HTR-8/SVneo (cell line): Measurements from ENCODE around the gene RGPD3.
"Not testable (repeated sequence)": the region's sequence is repeated elsewhere in the genome, so short reads cannot be mapped to it uniquely, and the experiment has no call there.

ENCODE experiments used
- DNase-seq: peaks from one replicate; pipeline ENCODE4 v3.0.0; 2011; ENCODE audit warnings: low spot score, mixed read lengths; ENCODE audit not compliant: insufficient read length
- FAIRE-seq: peaks from 2 replicates; lab custom pipeline; 2011; peaks lifted over from hg19 to GRCh38; lab: Jason Lieb, UNC

Gene RGPD3

DNA sequence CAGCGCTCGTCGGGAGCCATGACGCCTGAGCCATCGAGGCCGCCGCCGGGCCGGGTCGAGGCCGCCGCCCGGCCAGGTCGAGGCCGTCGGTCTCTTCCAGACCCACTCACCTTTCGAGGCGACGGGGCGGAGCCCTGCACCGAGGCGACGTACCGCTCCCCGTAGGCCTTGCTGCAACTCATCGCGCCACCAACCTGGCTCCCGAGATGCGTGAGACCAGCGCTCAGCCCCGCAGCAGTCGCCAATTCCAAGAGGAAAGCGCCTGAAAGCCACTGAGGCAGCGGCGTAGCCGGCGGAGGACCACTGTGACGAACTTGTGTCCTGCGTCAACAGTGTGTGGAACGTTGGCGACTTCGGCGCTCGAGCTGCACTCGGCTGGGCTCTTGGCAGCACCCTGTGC is at the start of gene RGPD3:
Gene RGPD3 (minus strand): TSS at position 307 of the 400 bp plus-strand sequence. CDS start 125 bp downstream, at position 182.
- DNase-seq, FAIRE-seq: not testable (repeated sequence)

DNA sequence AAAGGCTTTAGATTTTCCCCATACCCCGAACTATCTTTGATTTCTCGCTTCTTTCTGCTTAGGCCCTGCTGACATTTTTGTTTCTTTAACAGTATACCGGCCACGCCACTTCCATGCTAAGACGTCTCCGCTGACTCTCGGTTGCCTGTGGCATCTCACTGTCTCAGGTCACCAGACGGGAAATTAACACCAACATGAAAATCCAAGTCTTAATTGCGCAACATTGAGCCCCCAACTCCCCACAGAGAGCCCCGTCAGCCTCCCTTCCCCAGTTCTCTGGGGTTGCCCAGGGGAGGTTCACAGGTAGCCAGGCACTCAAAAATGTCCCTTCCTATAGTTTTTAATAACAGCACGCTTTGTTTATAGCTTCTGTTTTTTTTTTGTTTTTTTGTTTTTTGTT is 49.1 kb upstream of the RGPD3 start:
- DNase-seq (no peak), FAIRE-seq (no peak)

GRCh38 chr2:106516864-106517263 is 48.7 kb upstream of the RGPD3 start:
- FAIRE-seq = no peak
- DNase-seq = no peak

DNA sequence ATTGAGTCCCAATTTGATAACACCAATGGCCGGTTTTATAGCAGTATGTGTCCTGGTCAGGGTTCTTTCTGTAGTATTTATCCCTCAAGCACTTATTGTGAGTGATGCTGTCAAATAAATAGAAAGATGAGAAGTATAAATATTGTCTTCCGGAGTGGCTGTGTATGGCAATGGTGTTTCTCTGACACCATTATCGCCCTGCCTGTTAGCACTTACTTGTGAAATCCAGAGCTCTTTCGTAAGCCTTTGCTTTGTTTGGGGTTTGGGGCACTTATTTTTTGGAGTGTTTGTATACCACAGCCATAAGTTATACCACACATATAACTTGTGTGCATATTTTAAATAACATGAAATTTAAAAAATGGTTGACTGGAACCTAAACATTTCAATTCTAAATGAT is 48.2 kb upstream of the RGPD3 start:
- DNase-seq (no peak), FAIRE-seq (no peak)

DNA sequence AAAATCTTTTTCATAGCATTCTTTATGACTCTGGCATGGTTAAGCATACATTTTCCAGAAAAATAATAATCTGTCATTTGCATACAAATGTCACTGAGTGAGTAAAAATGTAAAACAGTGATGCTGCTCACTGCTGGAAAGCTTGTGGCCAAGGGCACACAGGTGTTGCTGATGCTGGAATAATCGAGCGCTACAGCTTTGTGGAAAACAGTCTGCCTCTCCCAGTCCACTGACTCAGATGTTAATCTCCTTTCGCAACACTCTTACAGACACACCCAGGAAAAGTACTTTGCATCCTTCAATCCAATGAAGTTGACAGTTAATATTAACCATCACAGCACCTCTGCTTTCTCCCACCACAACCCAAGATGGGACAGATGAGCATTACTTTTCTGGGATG is 46.6 kb upstream of the RGPD3 start:
- not testable (repeated sequence) for DNase-seq, FAIRE-seq

- not testable (repeated sequence) for DNase-seq
- peak; percentile 9 for FAIRE-seq
These were observed 45.2 kb upstream of the RGPD3 start for GRCh38 chr2:106513391-106513790.

DNA sequence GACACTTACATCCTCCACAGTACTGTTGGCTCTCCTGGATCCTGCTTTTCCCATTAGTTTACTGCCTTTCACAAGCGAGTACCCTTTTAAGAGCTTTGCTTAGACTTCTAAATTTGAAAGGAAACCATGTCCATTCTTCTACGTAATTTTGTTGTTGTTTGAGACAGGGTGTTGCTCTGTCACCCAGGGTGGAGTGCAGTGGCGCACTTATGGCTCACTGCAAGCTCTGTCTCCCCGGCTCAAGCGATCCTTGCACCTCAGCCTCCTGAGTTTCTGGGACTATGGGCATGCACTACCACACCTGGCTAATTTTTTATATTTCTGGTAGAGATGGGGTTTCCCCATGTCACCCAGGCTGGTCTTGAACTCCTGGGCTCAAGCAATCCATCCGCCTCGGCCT is 43.7 kb upstream of the RGPD3 start:
- FAIRE-seq = peak; percentile 62
- DNase-seq = not testable (repeated sequence)

DNA sequence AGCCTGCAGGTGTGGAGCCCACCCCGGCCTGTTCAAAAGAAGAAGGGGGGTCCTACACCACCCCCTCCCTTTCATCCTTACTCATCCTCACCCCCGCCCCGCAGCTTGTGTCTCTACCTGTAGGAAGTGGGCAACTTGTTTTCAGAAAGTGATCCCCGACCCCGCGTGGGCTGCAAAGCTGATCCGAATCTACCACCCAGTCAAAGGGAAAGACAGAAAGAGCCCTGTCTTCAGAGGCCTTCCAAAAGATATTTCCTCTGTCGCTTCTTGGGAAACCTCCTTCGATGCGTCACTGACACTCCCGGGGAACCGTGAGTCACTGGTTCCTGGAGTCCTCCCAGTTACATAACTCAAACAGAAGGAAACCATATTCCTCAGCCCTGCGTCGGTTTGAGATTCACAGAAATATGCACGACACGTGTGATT is 43.3 kb upstream of the RGPD3 start:
- peak; percentile 89 for FAIRE-seq
- not testable (repeated sequence) for DNase-seq

DNA sequence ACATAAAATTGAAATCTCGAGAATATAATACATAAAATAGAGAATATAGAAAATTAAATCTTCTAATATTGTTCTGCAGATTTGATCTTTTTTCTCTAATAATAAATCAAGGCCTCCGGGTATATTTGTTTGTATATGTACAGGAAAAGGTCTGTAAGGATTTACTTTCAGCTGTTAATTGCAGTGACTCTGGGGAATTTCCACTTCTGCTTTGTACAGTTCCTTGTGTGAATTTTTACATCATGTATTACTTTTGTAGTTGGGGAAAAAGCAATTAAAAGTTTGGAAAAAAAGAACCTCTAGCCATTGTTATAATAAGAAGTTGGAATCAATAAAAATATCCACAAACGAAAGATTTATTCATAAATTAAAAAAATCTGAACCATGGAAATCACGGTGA is 42.6 kb upstream of the RGPD3 start:
- FAIRE-seq = not testable (repeated sequence)

DNA sequence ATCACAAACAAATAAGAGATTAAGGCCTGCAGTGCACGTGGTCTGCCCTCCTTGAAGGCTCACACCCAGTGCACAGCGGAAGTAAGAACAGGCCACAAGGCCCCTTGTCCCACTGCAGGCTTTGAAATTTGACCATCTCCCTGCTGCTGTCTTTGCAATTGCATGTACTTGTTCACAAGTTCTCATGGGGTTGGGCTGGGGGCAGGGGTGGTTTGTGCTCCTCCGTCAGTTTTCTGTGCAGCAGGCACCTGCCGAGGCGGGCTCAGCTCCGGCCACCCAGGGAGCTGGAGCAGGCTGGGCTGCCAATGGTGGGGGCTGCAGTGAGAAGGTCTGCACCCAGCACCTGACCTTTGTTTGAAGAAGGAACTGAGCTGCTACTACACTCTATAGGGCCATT is 41.2 kb upstream of the RGPD3 start:
- FAIRE-seq, DNase-seq: not testable (repeated sequence)

More for the DNA sequence above, 42.6 kb upstream of the RGPD3 start:
- DNase-seq = not testable (repeated sequence)

GRCh38 chr2:106508660-106509373 is 40.6 kb upstream of the RGPD3 start:
- not testable (repeated sequence) for FAIRE-seq, DNase-seq

- FAIRE-seq, DNase-seq: not testable (repeated sequence)
These were observed 37.9 kb upstream of the RGPD3 start for GRCh38 chr2:106506002-106506687.

DNA sequence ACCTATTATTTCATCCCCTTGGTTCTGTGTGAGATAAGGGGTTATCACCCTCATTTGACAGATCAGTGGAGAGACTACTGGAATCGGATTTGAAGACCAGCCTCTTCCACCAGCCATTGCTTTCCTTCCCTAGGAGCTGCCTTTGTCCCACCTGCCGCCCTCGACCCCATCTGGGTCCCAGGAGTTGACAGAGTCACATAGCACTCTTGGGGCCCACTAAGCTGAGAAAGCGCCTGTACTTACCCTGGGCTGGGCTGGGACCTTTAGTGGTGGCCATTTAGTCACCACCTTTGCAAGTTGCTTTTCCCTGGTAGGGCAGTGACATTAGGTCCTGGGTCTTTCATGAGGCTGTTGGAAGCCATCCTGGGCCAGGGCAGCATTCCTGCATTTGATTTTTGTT is 36.6 kb upstream of the RGPD3 start:
- not testable (repeated sequence) for DNase-seq, FAIRE-seq

GRCh38 chr2:106504192-106504591 is 36.0 kb upstream of the RGPD3 start:
- FAIRE-seq, DNase-seq: not testable (repeated sequence)

DNA sequence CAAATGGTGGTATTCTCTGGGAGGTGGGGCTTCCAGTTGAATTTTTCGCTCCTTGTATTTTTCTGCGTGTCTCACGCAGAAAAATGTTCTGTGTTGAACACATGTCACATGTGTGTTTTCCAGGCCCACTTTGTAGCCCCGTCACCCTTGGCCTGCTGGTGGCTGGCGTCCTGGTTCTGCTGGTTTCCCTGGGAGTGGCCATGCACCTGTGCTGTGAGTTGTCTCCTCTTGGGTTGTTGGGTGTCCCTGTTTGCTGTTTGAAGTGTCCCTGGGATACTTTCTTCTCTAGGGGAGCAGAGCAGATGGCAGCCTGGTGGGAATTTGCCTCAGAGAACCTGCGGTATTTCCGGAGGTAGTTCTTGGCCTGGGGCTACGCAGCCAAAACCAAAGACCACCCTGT is 34.1 kb upstream of the RGPD3 start:
- not testable (repeated sequence) for DNase-seq, FAIRE-seq

GRCh38 chr2:106500350-106500749 is 32.1 kb upstream of the RGPD3 start:
- not testable (repeated sequence) for DNase-seq, FAIRE-seq

DNA sequence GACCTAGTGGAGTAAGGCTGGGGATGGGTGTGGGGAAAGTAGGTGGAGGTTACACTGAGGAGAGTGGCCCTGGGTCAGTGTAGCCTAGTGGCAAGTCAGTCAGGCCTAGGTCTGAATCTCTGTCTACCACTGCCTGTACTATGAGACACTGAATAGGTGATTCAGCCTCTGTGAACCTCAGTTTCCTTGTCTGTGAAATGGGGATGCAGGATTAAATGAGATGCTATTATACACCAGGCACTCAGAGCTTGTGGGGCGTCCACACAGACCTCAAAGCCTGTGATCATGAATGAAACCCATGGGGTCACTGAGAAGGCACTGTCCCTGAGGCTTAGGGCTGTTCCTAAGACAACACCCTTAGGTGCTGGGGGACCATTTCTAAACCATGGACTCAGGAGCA is 30.3 kb upstream of the RGPD3 start:
- DNase-seq, FAIRE-seq: not testable (repeated sequence)

DNA sequence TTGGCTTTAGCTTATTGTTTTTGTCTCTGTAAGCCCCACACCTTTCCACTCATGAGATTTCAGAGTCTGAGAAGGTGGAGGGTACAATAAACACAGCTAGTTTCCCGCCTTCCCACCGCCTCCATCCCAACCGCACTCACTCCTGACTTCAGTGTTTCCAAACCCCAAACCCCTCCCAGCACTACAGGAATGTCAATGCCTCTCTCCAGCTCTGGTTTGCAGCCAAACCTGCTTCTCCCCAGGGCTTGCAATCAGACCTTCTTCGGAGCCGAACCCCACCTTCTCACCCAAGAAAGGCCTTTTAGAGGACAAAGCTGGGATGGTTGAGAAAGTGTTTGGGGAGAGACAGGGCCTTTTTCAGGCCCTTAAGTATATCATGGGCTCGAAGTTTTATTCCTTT is 24.7 kb upstream of the RGPD3 start:
- not testable (repeated sequence) for FAIRE-seq, DNase-seq

DNA sequence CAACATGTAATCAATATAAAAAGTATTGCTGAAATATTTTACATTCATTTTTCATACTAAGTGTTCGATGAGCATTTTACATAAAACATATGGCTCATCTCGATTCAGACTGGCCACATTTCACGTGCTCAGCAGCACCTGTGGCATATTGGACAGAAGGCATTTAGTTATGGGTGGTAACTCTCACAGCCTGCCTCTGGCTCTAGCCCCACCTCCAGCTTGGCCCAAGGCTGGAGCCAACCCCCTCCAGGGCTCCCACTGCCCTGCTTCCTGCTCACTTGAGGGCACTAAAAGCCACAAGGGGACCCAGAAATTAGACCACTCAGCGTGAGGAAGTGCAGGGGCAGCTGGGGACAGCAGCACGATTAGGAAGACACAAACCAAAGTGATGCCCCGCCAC is 24.2 kb upstream of the RGPD3 start:
- DNase-seq, FAIRE-seq: not testable (repeated sequence)

DNA sequence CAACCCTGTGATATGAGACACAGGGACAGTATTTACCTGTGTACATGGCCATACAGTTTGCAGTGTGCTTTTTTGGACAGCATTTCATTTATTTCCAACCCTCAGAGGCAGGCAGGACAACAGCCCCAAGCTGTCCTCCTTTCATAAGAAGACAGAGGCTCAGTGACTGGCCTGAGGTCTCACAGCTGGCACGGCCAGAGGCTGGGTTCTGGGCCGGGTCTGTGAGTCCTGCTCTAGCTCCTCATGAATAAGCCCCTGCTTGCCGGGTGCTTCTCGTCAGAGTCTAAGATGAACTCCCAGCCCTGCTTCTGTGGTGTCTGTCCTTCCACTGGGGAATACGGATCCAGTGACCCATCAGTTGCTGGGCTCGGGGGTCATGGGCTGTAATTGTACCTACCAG is 21.5 kb upstream of the RGPD3 start:
- not testable (repeated sequence) for FAIRE-seq, DNase-seq
